Activated CD8-positive, alpha-beta memory T cell treated with anti-CD3 and anti-CD28 coated beads for 36 hours (primary cell): Measurements from ENCODE around the gene CDH22. TPM values are rescaled to one million over a fixed set of nuclear protein-coding genes. Genes with fewer than 3 reads are reported as not detected.

Experiments
- CTCF ChIA-PET: fragments of 350-600 bp; sonication (Branson Sonifier 250); formaldehyde crosslinking; loops from one replicate; lab custom pipeline; 2021; ENCODE audit warnings: antibody characterized with exemption; lab: Charles Lee
- POLR2A ChIA-PET: fragments of 350-600 bp; sonication (Branson Sonifier 250); formaldehyde crosslinking; loops from one replicate; lab custom pipeline; 2021; ENCODE audit warnings: antibody characterized with exemption; lab: Charles Lee
- total RNA-seq, 2 experiments: library from RNA; stranded (reverse); gene quantifications; one replicate each; pipeline ENCODE4 v1.2.3, GENCODE V29; 2021

The CDH22 gene
- total RNA-seq, 2 experiments from 2014 or later = not detected

- POLR2A ChIA-PET = no interaction called here
- CTCF ChIA-PET = interaction anchor here (0.6 kb wide), 1 partner anchor 624 kb away, joined by 3 read pairs; no protein-coding TSS in a partner anchor
Observed at GRCh38 chr20:46259260-46259859, 48.9 kb downstream of the CDH22 start.

GRCh38 chr20:46257887-46258286 lies 50.4 kb downstream of the CDH22 start:
- POLR2A ChIA-PET = no interaction called here
- CTCF ChIA-PET = no interaction called here

- POLR2A ChIA-PET = no interaction called here
- CTCF ChIA-PET = no interaction called here
Observed at GRCh38 chr20:46256293-46256692, 52.0 kb downstream of the CDH22 start.

- ChIA-PET POLR2A (no interaction called here), CTCF (interaction anchor here (0.6 kb wide), 1 partner anchor 1194 kb away, joined by 4 read pairs; no protein-coding TSS in a partner anchor)
Observed at GRCh38 chr20:46255440-46256104, 52.7 kb downstream of the CDH22 start.

GRCh38 chr20:46253391-46253790 lies 54.9 kb downstream of the CDH22 start:
- CTCF ChIA-PET = no interaction called here
- POLR2A ChIA-PET = no interaction called here

- POLR2A ChIA-PET = no interaction called here
- CTCF ChIA-PET = no interaction called here
Observed at GRCh38 chr20:46252352-46253091, 55.8 kb downstream of the CDH22 start.

GRCh38 chr20:46251211-46251673 lies 57.1 kb downstream of the CDH22 start:
- POLR2A ChIA-PET = no interaction called here
- CTCF ChIA-PET = no interaction called here

GRCh38 chr20:46250772-46251171 lies 57.5 kb downstream of the CDH22 start:
- ChIA-PET POLR2A (no interaction called here), CTCF (no interaction called here)

- ChIA-PET POLR2A (no interaction called here), CTCF (interaction anchor here (1.3 kb wide), 1 partner anchor 74 kb away, joined by 5 read pairs; no protein-coding TSS in a partner anchor)
Observed at GRCh38 chr20:46249671-46250070, 58.6 kb downstream of the CDH22 start.

- CTCF ChIA-PET = no interaction called here
- POLR2A ChIA-PET = no interaction called here
Observed at GRCh38 chr20:46246559-46246958, 61.7 kb downstream of the CDH22 start.

GRCh38 chr20:46243707-46244628 lies 64.3 kb downstream of the CDH22 start:
- POLR2A ChIA-PET = no interaction called here

GRCh38 chr20:46242390-46242789 lies 65.9 kb downstream of the CDH22 start:
- POLR2A ChIA-PET = no interaction called here
- CTCF ChIA-PET = no interaction called here

More at GRCh38 chr20:46243707-46244628, 64.3 kb downstream of the CDH22 start:
- CTCF ChIA-PET = no interaction called here

- CTCF ChIA-PET = no interaction called here
- POLR2A ChIA-PET = no interaction called here
Observed at GRCh38 chr20:46240881-46241280, 67.4 kb downstream of the CDH22 start.

- CTCF ChIA-PET = no interaction called here
- POLR2A ChIA-PET = no interaction called here
Observed at GRCh38 chr20:46240065-46240464, 68.2 kb downstream of the CDH22 start.

- ChIA-PET POLR2A (no interaction called here), CTCF (no interaction called here)
Observed at GRCh38 chr20:46237736-46238135, 70.6 kb downstream of the CDH22 start.

- POLR2A ChIA-PET = no interaction called here
- CTCF ChIA-PET = no interaction called here
Observed at GRCh38 chr20:46237227-46237626, 71.1 kb downstream of the CDH22 start.

- POLR2A ChIA-PET = no interaction called here
- CTCF ChIA-PET = no interaction called here
Observed at GRCh38 chr20:46235077-46235476, 73.2 kb downstream of the CDH22 start.

GRCh38 chr20:46233701-46234100 lies 74.6 kb downstream of the CDH22 start:
- POLR2A ChIA-PET = no interaction called here
- CTCF ChIA-PET = no interaction called here

- CTCF ChIA-PET = no interaction called here
- POLR2A ChIA-PET = no interaction called here
Observed at GRCh38 chr20:46232539-46232938, 75.8 kb downstream of the CDH22 start.
